H1 (cell line): ENCODE data around the gene APELA. TPM values are rescaled to one million over a fixed set of nuclear protein-coding genes. Genes with fewer than 3 reads are reported as not detected.

Experiments
- CTCF ChIA-PET: fragments of 300-600 bp; sonication (Branson Sonifier 250); formaldehyde crosslinking; loops from one replicate; lab custom pipeline; 2021; ENCODE audit not compliant: partially characterized antibody; lab: Charles Lee
- POLR2A ChIA-PET: fragments of 300-600 bp; sonication (Branson Sonifier 250); formaldehyde crosslinking; loops from one replicate; lab custom pipeline; 2021; ENCODE audit warnings: inconsistent platforms; ENCODE audit not compliant: partially characterized antibody; lab: Charles Lee
- DNase-seq, 2 experiments: peaks; one replicate each; pipeline versions ENCODE4 v3.0.0 to v3.0.0-alpha.2; 2010 to 2022; ENCODE audit warnings: low spot score in 2 of 2, low read depth in 1 of 2, mixed read lengths in 1 of 2
- FAIRE-seq: peaks from 2 replicates; lab custom pipeline; 2011; peaks lifted over from hg19 to GRCh38; lab: Jason Lieb, UNC
- H2AFZ ChIP-seq: 2 replicates; pipeline ENCODE4 v1.8.1; 2012; ENCODE audit warnings: low read length, inconsistent platforms
- H2AK5ac ChIP-seq: 2 replicates; pipeline ENCODE4 v1.6.1; 2013; ENCODE audit warnings: low read depth, low read length
- H2BK120ac ChIP-seq: replicated peaks from 2 replicates; pipeline ENCODE3; 2013; ENCODE audit warnings: low read depth, low read length, inconsistent platforms
- H2BK12ac ChIP-seq: 2 replicates; pipeline ENCODE4 v1.6.1; 2013; ENCODE audit warnings: low read depth, low read length
- H2BK15ac ChIP-seq: 2 replicates; pipeline ENCODE4 v1.6.1; 2013; ENCODE audit warnings: low read length
- H2BK20ac ChIP-seq: 2 replicates; pipeline ENCODE4 v1.6.1; 2013; ENCODE audit warnings: low read length
- H2BK5ac ChIP-seq: 2 replicates; pipeline ENCODE4 v1.6.1; 2013; ENCODE audit warnings: low read depth, low read length
- H3K14ac ChIP-seq: 2 replicates; pipeline ENCODE4 v1.6.1; 2013; ENCODE audit warnings: inconsistent platforms; ENCODE audit not compliant: insufficient read length
- H3K18ac ChIP-seq: 2 replicates; pipeline ENCODE4 v1.6.1; 2013; ENCODE audit warnings: low read length; ENCODE audit errors: extremely low read depth
- H3K23ac ChIP-seq: 2 replicates; pipeline ENCODE4 v1.6.1; 2013; ENCODE audit warnings: inconsistent platforms; ENCODE audit not compliant: insufficient read length
- H3K23me2 ChIP-seq: 2 replicates; pipeline ENCODE4 v1.6.1; 2013; ENCODE audit warnings: low read depth, low read length
- H3K27ac ChIP-seq: 2 replicates; pipeline ENCODE4 v1.6.1; 2011; ENCODE audit warnings: low read depth, low read length, inconsistent platforms
- H3K27me3 ChIP-seq, 4 experiments: replicated peaks in 1 of 4; 1 replicate in 1 of 4; 2 replicates in 3 of 4; pipeline versions ENCODE4 v1.6.1 to v1.8.1; 2011 to 2013; ENCODE audit warnings: low read length in 3 of 4, mild to moderate bottlenecking in 3 of 4, inconsistent platforms in 2 of 4, mixed read lengths in 2 of 4, moderate library complexity in 1 of 4; ENCODE audit not compliant: control insufficient read depth in 3 of 4, insufficient read depth in 3 of 4; ENCODE audit errors: extremely low read depth in 1 of 4
- H3K36me3 ChIP-seq, 4 experiments: 2 replicates each; pipeline versions ENCODE4 v1.6.1 to v1.8.1; 2011 to 2013; ENCODE audit warnings: mild to moderate bottlenecking in 4 of 4, low read length in 3 of 4, moderate library complexity in 2 of 4, control low read depth in 1 of 4, inconsistent platforms in 1 of 4; ENCODE audit not compliant: insufficient read depth in 4 of 4, control insufficient read depth in 2 of 4
- H3K4ac ChIP-seq: replicated peaks from 2 replicates; pipeline ENCODE3; 2013; ENCODE audit warnings: low read length, low read depth, mixed read lengths, inconsistent platforms; ENCODE audit not compliant: insufficient read length
- H3K4me1 ChIP-seq, 4 experiments: replicated peaks in 1 of 4; 1 replicate in 1 of 4; 2 replicates in 3 of 4; pipeline versions ENCODE4 v1.6.1 to v1.8.1; 2011 to 2013; ENCODE audit warnings: low read length in 3 of 4, inconsistent platforms in 2 of 4, mixed read lengths in 1 of 4; ENCODE audit not compliant: insufficient read depth in 4 of 4, control insufficient read depth in 3 of 4
- H3K4me2 ChIP-seq, 2 experiments: 2 replicates each; pipeline versions ENCODE4 v1.6.1 to v1.8.1; 2011 to 2013; ENCODE audit warnings: low read depth in 2 of 2, low read length in 2 of 2, control low read depth in 1 of 2, inconsistent platforms in 1 of 2, mild to moderate bottlenecking in 1 of 2; ENCODE audit not compliant: insufficient read depth in 1 of 2
- H3K4me3 ChIP-seq, 4 experiments: fragments of 200-600, 300-600 bp in 1 of 4; sonication (generic), shearing (Covaris generic), sonication (Bioruptor Twin) in 1 of 4; 2 replicates each; pipeline versions ENCODE4 v1.5.1 to v1.8.1; 2011 to 2016; ENCODE audit warnings: low read length in 4 of 4, low read depth in 3 of 4, control low read depth in 2 of 4, inconsistent platforms in 2 of 4, mild to moderate bottlenecking in 2 of 4, mixed read lengths in 1 of 4, moderate library complexity in 1 of 4; ENCODE audit not compliant: insufficient read depth in 2 of 4; ENCODE audit errors: extremely low read depth in 1 of 4
- H3K56ac ChIP-seq: replicated peaks from 2 replicates; pipeline ENCODE3; 2013; ENCODE audit warnings: low read depth, mild to moderate bottlenecking, mixed read lengths, low read length, inconsistent platforms; ENCODE audit not compliant: insufficient read length
- H3K79me1 ChIP-seq: 2 replicates; pipeline ENCODE4 v1.6.1; 2013; ENCODE audit warnings: low read depth, low read length, control low read depth
- H3K79me2 ChIP-seq, 2 experiments: 2 replicates each; pipeline versions ENCODE4 v1.6.1 to v1.8.1; 2012 to 2013; ENCODE audit warnings: low read length in 2 of 2, mild to moderate bottlenecking in 2 of 2, inconsistent platforms in 1 of 2; ENCODE audit not compliant: insufficient read depth in 2 of 2, control insufficient read depth in 1 of 2
- H3K9ac ChIP-seq, 4 experiments: replicated peaks in 1 of 4; 1 replicate in 1 of 4; 2 replicates in 3 of 4; pipeline versions ENCODE4 v1.6.1 to v1.8.1; 2011 to 2013; ENCODE audit warnings: low read depth in 3 of 4, low read length in 3 of 4, control low read depth in 2 of 4, mild to moderate bottlenecking in 2 of 4, moderate library complexity in 2 of 4, inconsistent platforms in 1 of 4; ENCODE audit errors: extremely low read depth in 1 of 4
- H3K9me3 ChIP-seq, 2 experiments: 2 replicates each; pipeline versions ENCODE4 v1.6.1 to v1.8.1; 2012 to 2013; ENCODE audit warnings: mild to moderate bottlenecking in 2 of 2, moderate library complexity in 2 of 2, control low read depth in 1 of 2, inconsistent platforms in 1 of 2, low read depth in 1 of 2, low read length in 1 of 2, mixed read lengths in 1 of 2; ENCODE audit not compliant: insufficient read depth in 2 of 2
- H4K20me1 ChIP-seq, 2 experiments: replicated peaks in 1 of 2; 2 replicates each; pipeline versions ENCODE3 to v1.8.1; 2011 to 2013; ENCODE audit warnings: inconsistent platforms in 2 of 2, low read length in 2 of 2, mild to moderate bottlenecking in 1 of 2; ENCODE audit not compliant: insufficient read depth in 2 of 2, control insufficient read depth in 1 of 2
- H4K5ac ChIP-seq: 2 replicates; pipeline ENCODE4 v1.6.1; 2013; ENCODE audit warnings: low read length, low read depth, mixed read lengths, inconsistent platforms; ENCODE audit not compliant: insufficient read length
- H4K8ac ChIP-seq: 2 replicates; pipeline ENCODE4 v1.8.0; 2013; ENCODE audit warnings: mild to moderate bottlenecking, moderate library complexity, low read length, inconsistent platforms; ENCODE audit not compliant: insufficient read depth; ENCODE audit errors: extremely low read depth
- H4K91ac ChIP-seq: replicated peaks from 2 replicates; pipeline ENCODE3; 2013; ENCODE audit warnings: low read length, mixed read lengths, inconsistent platforms; ENCODE audit not compliant: insufficient read length
- ASH2L ChIP-seq: fragments of 200-600, 300-600 bp; sonication (generic); IDR thresholded peaks from one replicate; pipeline ENCODE4 v1.7.1; 2017; ENCODE audit warnings: low read length
- CTBP2 ChIP-seq: IDR thresholded peaks from 2 replicates; pipeline ENCODE4 v1.7.0; 2011; ENCODE audit warnings: borderline replicate concordance, mild to moderate bottlenecking, moderate library complexity, mixed read lengths, low read length; ENCODE audit not compliant: insufficient read depth, insufficient read length
- E2F6 ChIP-seq: IDR thresholded peaks from 2 replicates; pipeline ENCODE4 v1.6.1; 2012; ENCODE audit warnings: inconsistent platforms
- JUND ChIP-seq: IDR thresholded peaks from 2 replicates; pipeline ENCODE4 v1.6.1; 2011; ENCODE audit warnings: mild to moderate bottlenecking, improper control_type of control experiment, low read length
- MAFK ChIP-seq: IDR thresholded peaks from 2 replicates; pipeline ENCODE4 v1.6.1; 2012; ENCODE audit warnings: low read depth, mild to moderate bottlenecking, improper control_type of control experiment, low read length
- POLR2A ChIP-seq, 2 experiments: IDR thresholded peaks; 1 replicate in 1 of 2; 2 replicates in 1 of 2; pipeline ENCODE4 v1.6.1; 2011; ENCODE audit warnings: low read depth in 2 of 2, low read length in 2 of 2, mild to moderate bottlenecking in 2 of 2; ENCODE audit errors: control extremely low read depth in 1 of 2
- TAF1 ChIP-seq: IDR thresholded peaks from 2 replicates; pipeline ENCODE4 v1.6.1; 2011; ENCODE audit warnings: mild to moderate bottlenecking, low read depth, low read length
- WGBS, 2 experiments: shearing (Covaris generic) in 1 of 2; methylation state at CpG; one replicate each; pipeline versions ENCODE4 v1.1.6 to v1.1.7; 2013 to 2015; ENCODE audit warnings: low lambda C conversion rate in 2 of 2, mixed read lengths in 2 of 2, inconsistent platforms in 1 of 2, low coverage in 1 of 2, missing lambda C conversion rate in 1 of 2; ENCODE audit not compliant: insufficient replicate concordance in 2 of 2, insufficient coverage in 1 of 2, insufficient read length in 1 of 2; ENCODE audit errors: extremely low coverage in 1 of 2, missing lambda C conversion rate in 1 of 2; 5-methylcytosine and 5-hydroxymethylcytosine counted together
- polyA plus RNA-seq, 7 experiments: library from polyadenylated mRNA; depleted of rRNA in 3 of 7; stranded (reverse) in 5 of 7; unstranded in 2 of 7; fragments of >200 nt in 5 of 7; fragments of 200-250 nt in 2 of 7; gene quantifications; 1 replicate in 5 of 7; 2 replicates in 1 of 7; 4 replicates in 1 of 7; pipeline versions ENCODE4 v1.2.1 to v1.2.3, GENCODE V29; 2011 to 2013; ENCODE audit warnings: missing spikeins in 2 of 7, mixed read lengths in 2 of 7
- total RNA-seq: library from RNA; stranded (reverse); fragmentation: NEBNext Ultra II Directional; extraction: Animal tissue kit (Norgen Biotek cat#: 25700); gene quantifications from 2 replicates; pipeline ENCODE4 v1.2.1, GENCODE V29; 2021

The APELA gene
- total and polyA plus RNA-seq, 2 of the 8 experiments (the other 6 are each of a cell fraction or from before 2014, with no cell fraction given): 60.2 to 81.8 TPM

GRCh38 chr4:164871673-164872072 is 5.3 kb upstream of the APELA start:
- ChIA-PET CTCF (interaction anchor here (0.6 kb wide), 1 partner anchor 22 kb away, joined by 3 read pairs; no protein-coding TSS in a partner anchor), POLR2A (no interaction called here)
- Histone ChIP-seq H3K4ac (no peak overlapping the region), H4K20me1 (no peaks in the 10 kb centered on the region), H2AK5ac (no peak overlapping the region), H3K4me1 (peaks cover 0 to 14% (median 2%) of the 10 kb centered on the region in 4 experiments; a peak in 3 of 7 replicates), H3K79me2 (no peaks in the 10 kb centered on the region), H3K23ac (no peak overlapping the region), H2BK15ac (no peak overlapping the region), H3K9me3 (no peaks in the 10 kb centered on the region), H4K91ac (no peak overlapping the region), H3K4me3 (no peak overlapping the region), H4K5ac (no peak overlapping the region), H3K14ac (no peak overlapping the region), H3K9ac (no peak overlapping the region), H3K23me2 (no peaks in the 10 kb centered on the region), H3K27ac (no peak overlapping the region), H3K56ac (no peak overlapping the region), H2BK120ac (peak overlapping the region; percentile 3), H4K8ac (no peak overlapping the region), H2BK5ac (0 out of 2 replicates have a peak overlapping the region, but pooled peaks have one; percentile 44), H2BK12ac (no peak overlapping the region), H2BK20ac (peak overlapping the region; percentile 17), H3K4me2 (no peak overlapping the region), H3K36me3 (no peaks in the 10 kb centered on the region), H2AFZ (0 out of 2 replicates have a peak overlapping the region, but pooled peaks have one; percentile 43), H3K18ac (peak overlapping the region; percentile 9; the same call in 1 of the 2 replicates), H3K79me1 (no peaks in the 10 kb centered on the region), H3K27me3 (peaks cover 0 to 1% (median 0%) of the 10 kb centered on the region in 4 experiments; a peak in 1 of 7 replicates)
- FAIRE-seq (no peak), DNase-seq (no peak)
- 74% methylated on average over 4 of the region's 4 CpGs; no CpG with 5 or more reads in 1 of the 2 experiments for WGBS, 2 experiments
- no peak for TF ChIP-seq JUND
- TF ChIP-seq TAF1: no peak
- TF ChIP-seq CTBP2: no peak
- no peak for TF ChIP-seq POLR2A (IDR thresholded peaks at IDR 0.05; ENCODE audit: control extremely low read depth in 1 of 2, low read depth in 2 of 2, low read length in 2 of 2)
- TF ChIP-seq MAFK: peak; percentile 84
- TF ChIP-seq E2F6: no peak
- TF ChIP-seq ASH2L: no peak
